ENCODE results near the gene TUBGCP2.

TUBGCP2 gene

GRCh38 chr10:133271521-133272300 lies 37.0 kb downstream of the TUBGCP2 start:
- Histone ChIP-seq H3K4me1 (ENCODE audit: control insufficient read depth, low read length) (peaks cover 22% of the 10 kb centered on the region), H3K36me3 (ENCODE audit: control insufficient read depth, low read length) (no peaks in the 10 kb centered on the region)
- TF ChIP-seq CTCF (IDR thresholded peaks at IDR 0.05; ENCODE audit: low read depth, low read length, poor library complexity, severe bottlenecking) = no peak
- TF ChIP-seq EZH2phosphoT487 (IDR thresholded peaks at IDR 0.05; ENCODE audit: borderline replicate concordance, low read length) = no peak

GRCh38 chr10:133270773-133271297 lies 37.8 kb downstream of the TUBGCP2 start:
- no peak overlapping the region for H3K27ac ChIP-seq (ENCODE audit: low read depth, low read length)
- H3K9me2 ChIP-seq (replicated peaks; ENCODE audit: control insufficient read depth, low read length) = no peaks in the 10 kb centered on the region
- no peaks in the 10 kb centered on the region for H3K36me3 ChIP-seq (ENCODE audit: control insufficient read depth, low read length)
- H3K79me2 ChIP-seq (ENCODE audit: control insufficient read depth, low read length) = no peaks in the 10 kb centered on the region
- H3K4me3 ChIP-seq (ENCODE audit: low read length) = no peak overlapping the region
- no peak overlapping the region for H3K4me2 ChIP-seq (ENCODE audit: low read length)
- peaks cover 14% of the 10 kb centered on the region for H3K4me1 ChIP-seq (ENCODE audit: control insufficient read depth, low read length)
- H3K27me3 ChIP-seq (ENCODE audit: control insufficient read depth, low read length) = peaks cover 2% of the 10 kb centered on the region
- H3K9me3 ChIP-seq (ENCODE audit: control insufficient read depth, insufficient read depth, low read length) = no peaks in the 10 kb centered on the region
- no peaks in the 10 kb centered on the region for H4K20me1 ChIP-seq (ENCODE audit: control insufficient read depth, insufficient read depth, low read depth, low read length)
- no peaks in the 10 kb centered on the region for H3F3A ChIP-seq (ENCODE audit: control insufficient read depth, insufficient read depth)
- TF ChIP-seq CTCF (IDR thresholded peaks at IDR 0.05; ENCODE audit: low read depth, low read length, poor library complexity, severe bottlenecking) (no peak), EZH2phosphoT487 (IDR thresholded peaks at IDR 0.05; ENCODE audit: borderline replicate concordance, low read length) (no peak)

More at GRCh38 chr10:133271521-133272300, 37.0 kb downstream of the TUBGCP2 start:
- no peaks in the 10 kb centered on the region for H3K9me3 ChIP-seq (ENCODE audit: control insufficient read depth, insufficient read depth, low read length)
- H3K27ac ChIP-seq (ENCODE audit: low read depth, low read length) = no peak overlapping the region
- H3K27me3 ChIP-seq (ENCODE audit: control insufficient read depth, low read length) = peaks cover 9% of the 10 kb centered on the region
- H3F3A ChIP-seq (ENCODE audit: control insufficient read depth, insufficient read depth) = no peaks in the 10 kb centered on the region
- no peak overlapping the region for H3K4me2 ChIP-seq (ENCODE audit: low read length)
- no peaks in the 10 kb centered on the region for H3K79me2 ChIP-seq (ENCODE audit: control insufficient read depth, low read length)
- no peaks in the 10 kb centered on the region for H3K9me2 ChIP-seq (replicated peaks; ENCODE audit: control insufficient read depth, low read length)
- no peak overlapping the region for H3K4me3 ChIP-seq (ENCODE audit: low read length)
- no peaks in the 10 kb centered on the region for H4K20me1 ChIP-seq (ENCODE audit: control insufficient read depth, insufficient read depth, low read depth, low read length)

GRCh38 chr10:133270204-133270603 lies 38.5 kb downstream of the TUBGCP2 start:
- TF ChIP-seq CTCF (IDR thresholded peaks at IDR 0.05; ENCODE audit: low read depth, low read length, poor library complexity, severe bottlenecking) = no peak
- no peak for TF ChIP-seq EZH2phosphoT487 (IDR thresholded peaks at IDR 0.05; ENCODE audit: borderline replicate concordance, low read length)
- H3K36me3 ChIP-seq (ENCODE audit: control insufficient read depth, low read length) = no peaks in the 10 kb centered on the region
- no peaks in the 10 kb centered on the region for H3K27me3 ChIP-seq (ENCODE audit: control insufficient read depth, low read length)
- H3K9me2 ChIP-seq (replicated peaks; ENCODE audit: control insufficient read depth, low read length) = no peaks in the 10 kb centered on the region
- H3K4me1 ChIP-seq (ENCODE audit: control insufficient read depth, low read length) = peaks cover 7% of the 10 kb centered on the region
- H3K9me3 ChIP-seq (ENCODE audit: control insufficient read depth, insufficient read depth, low read length) = no peaks in the 10 kb centered on the region
- H3F3A ChIP-seq (ENCODE audit: control insufficient read depth, insufficient read depth) = no peaks in the 10 kb centered on the region
- no peak overlapping the region for H3K4me2 ChIP-seq (ENCODE audit: low read length)
- H4K20me1 ChIP-seq (ENCODE audit: control insufficient read depth, insufficient read depth, low read depth, low read length) = no peaks in the 10 kb centered on the region
- no peak overlapping the region for H3K4me3 ChIP-seq (ENCODE audit: low read length)
- no peaks in the 10 kb centered on the region for H3K79me2 ChIP-seq (ENCODE audit: control insufficient read depth, low read length)
- no peak overlapping the region for H3K27ac ChIP-seq (ENCODE audit: low read depth, low read length)
